Measurements from ENCODE around the gene FLRT1. TPM values are rescaled to one million over a fixed set of nuclear protein-coding genes. Genes with fewer than 3 reads are reported as not detected.
A peak's percentile ranks its signal among the peaks of the same experiment; 100 is the strongest.

Gene FLRT1
- total RNA-seq, 1 donor, result under 0.01 TPM

DNA sequence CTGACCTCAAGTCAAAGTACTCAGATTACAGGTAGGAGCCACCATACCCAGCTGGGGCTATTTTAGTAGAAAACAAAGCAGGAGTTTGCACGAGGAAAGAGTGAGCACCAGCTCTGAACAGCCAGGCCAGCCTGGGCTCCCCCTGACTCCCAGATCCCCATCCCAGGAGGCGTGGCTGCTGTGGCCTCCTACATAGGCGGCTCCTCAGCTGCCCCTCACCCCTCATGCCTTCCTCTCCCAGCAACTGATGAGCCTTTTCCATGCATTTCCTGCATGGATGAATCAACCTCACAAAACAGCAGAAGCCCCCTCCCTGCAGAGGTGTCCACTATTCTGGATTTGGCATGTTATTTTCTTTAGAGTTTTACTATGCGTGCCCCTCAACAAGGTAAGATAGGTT, 10.5 kb upstream of the FLRT1 start:
- TF ChIP-seq, protein P1, sequence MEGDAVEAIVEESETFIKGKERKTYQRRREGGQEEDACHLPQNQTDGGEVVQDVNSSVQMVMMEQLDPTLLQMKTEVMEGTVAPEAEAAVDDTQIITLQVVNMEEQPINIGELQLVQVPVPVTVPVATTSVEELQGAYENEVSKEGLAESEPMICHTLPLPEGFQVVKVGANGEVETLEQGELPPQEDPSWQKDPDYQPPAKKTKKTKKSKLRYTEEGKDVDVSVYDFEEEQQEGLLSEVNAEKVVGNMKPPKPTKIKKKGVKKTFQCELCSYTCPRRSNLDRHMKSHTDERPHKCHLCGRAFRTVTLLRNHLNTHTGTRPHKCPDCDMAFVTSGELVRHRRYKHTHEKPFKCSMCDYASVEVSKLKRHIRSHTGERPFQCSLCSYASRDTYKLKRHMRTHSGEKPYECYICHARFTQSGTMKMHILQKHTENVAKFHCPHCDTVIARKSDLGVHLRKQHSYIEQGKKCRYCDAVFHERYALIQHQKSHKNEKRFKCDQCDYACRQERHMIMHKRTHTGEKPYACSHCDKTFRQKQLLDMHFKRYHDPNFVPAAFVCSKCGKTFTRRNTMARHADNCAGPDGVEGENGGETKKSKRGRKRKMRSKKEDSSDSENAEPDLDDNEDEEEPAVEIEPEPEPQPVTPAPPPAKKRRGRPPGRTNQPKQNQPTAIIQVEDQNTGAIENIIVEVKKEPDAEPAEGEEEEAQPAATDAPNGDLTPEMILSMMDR (IDR thresholded peaks at IDR 0.05; ENCODE audit: insufficient read depth, low read depth, low read length), result no peak
- H3K4me3 ChIP-seq (ENCODE audit: low read depth, low read length), result no peak overlapping the region
- no peak for DNase-seq (ENCODE audit: low read depth)

DNA sequence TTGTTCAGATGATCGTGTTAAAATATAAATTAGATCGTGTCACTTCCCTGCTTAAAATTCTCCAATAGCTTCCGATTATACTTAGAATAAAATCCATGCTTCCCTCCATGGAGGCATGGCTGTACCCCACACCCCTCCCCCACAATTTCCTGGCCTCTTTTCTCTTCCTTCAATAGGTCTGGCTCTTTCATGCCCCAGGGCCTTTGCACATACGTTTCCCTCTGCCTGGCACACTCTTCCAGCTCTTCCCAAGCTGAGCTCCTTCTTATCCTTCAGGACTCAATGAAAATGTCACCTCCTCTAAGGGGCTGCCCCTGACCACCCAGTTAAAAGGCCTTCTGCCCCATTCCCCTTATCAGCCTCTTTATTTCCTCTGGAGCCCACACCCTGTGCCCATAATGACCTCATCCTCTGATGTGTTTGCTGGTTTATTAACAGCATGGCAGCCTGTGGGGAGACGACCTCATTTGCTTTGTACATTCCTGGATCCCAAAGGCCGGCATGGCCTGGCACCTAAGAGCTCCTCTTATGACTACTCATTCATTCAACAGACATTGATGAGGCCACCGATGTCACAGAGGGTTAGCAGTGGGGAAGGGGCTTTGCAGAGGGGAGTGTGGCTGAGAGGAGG, 9.0 kb upstream of the FLRT1 start:
- no peak for DNase-seq (ENCODE audit: low read depth)
- H3K4me3 ChIP-seq (ENCODE audit: low read depth, low read length), result no peak overlapping the region
- TF ChIP-seq, protein P1 (IDR thresholded peaks at IDR 0.05; ENCODE audit: insufficient read depth, low read depth, low read length), result no peak

DNA sequence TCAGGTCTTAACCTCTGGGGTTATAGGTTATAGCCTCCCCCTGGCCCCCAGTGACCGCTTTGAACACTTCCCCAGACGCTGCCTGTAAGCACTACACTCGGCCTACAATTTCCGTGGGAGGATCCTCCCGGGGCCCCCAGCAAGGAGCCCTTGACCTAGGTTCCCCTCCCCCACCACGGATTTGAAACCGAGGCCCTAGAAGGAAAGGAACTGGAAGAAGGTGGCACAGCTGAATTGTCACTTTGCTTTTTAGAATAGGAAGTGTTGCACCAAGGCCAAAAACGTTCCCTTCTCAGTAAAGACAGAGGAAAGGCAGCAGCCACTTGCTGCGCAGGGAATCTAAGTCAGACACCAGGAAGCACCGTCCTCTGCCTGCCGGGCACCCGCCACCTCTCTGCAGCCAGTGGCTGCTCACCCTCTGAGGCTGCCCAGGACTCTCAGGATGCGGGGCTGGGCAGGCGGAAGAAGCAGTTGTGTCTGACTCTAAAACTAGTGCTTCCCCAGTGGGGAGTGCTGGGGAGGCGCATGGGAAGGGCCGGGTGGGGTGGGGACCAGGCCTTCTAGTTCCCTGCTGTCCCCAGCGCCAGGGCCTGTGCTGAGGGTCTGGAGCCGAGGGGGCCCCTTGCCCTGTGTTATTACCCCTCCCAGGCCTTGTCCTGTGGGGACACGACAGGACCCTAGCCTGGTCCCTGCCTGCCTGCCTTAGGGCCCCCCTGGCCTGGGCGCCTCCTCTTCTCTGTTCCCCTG, 7.9 kb upstream of the FLRT1 start:
- no peak overlapping the region for H3K4me3 ChIP-seq (ENCODE audit: low read depth, low read length)
- DNase-seq (ENCODE audit: low read depth), result no peak
- TF ChIP-seq, protein P1 (IDR thresholded peaks at IDR 0.05; ENCODE audit: insufficient read depth, low read depth, low read length), result no peak

DNA sequence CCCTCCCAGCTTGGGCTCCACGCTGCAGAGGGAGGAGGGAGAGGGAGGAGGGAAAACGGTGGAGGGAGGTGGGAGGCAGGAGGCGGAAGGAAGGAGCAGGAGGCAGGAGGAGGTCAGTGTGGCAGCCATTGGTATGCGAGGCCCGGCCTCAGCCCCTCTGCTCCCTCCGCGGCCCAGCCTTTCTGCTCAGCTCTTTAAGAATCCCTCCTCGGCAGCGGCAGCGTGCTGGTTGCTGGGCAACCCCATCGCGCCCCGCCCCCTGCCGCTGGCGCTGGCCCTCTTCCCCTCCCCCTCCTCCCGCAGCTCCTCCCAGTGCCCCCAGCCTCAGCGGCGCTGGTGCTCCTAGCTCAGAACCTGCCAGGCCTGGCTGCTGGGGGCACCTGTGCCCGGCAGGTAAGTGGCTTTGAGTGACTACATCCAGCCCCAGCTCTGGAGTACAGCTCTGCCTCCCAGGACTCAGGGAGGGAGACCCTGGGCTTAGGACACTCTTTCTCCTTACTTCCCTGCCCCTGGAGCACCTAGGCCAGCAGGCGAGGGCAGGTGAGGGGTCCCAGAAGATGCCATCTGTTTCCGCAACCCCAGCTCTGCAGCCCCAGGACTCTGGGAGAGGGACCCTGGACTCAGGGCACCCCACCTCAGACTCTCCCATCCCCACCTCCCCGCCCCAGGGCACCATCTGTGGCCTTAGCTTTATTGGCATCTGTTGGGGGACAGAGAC, 7.2 kb upstream of the FLRT1 start:
- H3K4me3 ChIP-seq (ENCODE audit: low read depth, low read length), result no peak overlapping the region
- peak; percentile 24 for DNase-seq (ENCODE audit: low read depth)
- TF ChIP-seq, protein P1 (IDR thresholded peaks at IDR 0.05; ENCODE audit: insufficient read depth, low read depth, low read length), result no peak

DNA sequence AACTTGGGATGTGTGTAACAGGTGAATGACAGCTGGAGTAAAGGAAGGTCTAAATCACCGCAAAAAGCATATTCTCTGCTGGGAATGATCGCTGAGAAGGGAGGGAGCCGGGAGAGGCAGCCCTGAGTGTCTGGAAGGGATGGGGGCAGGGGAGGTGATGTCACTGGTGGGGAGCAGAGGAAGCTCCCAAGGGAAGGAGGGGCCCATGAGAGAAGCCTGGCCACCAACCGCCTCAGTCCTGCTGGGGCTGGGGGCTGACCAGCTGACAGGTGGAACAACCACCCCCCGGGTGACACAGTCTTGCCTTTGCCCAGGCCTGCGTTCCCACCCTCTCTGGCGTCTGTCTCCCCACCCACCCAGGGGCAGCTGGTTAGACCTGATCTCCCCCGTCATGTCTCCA, 6.0 kb upstream of the FLRT1 start:
- DNase-seq (ENCODE audit: low read depth), result no peak
- TF ChIP-seq, protein P1 (IDR thresholded peaks at IDR 0.05; ENCODE audit: insufficient read depth, low read depth, low read length), result no peak

DNA sequence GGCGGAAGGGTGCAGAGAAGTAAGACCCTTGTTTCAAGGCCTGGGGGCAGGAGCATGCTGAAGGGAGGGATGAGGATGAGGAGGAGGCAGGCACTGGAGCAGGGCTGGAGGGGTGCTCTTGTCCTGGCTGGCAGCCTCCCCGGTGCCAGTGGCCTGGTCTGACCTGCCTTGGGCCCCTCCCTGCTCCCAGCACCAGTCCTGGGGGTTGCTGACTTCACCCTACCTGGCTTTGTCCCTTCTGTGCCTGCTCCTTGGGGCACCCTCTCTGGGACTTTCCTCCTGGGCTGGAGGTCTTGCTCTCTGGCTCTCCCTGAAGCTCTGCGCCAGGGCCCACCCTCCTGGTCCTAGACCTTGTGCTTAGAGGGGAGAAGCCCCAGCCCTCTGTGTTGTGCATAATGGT, 4.7 kb upstream of the FLRT1 start:
- DNase-seq (ENCODE audit: low read depth), result no peak
- H3K4me3 ChIP-seq (ENCODE audit: low read depth, low read length), result no peak overlapping the region
- TF ChIP-seq, protein P1 (IDR thresholded peaks at IDR 0.05; ENCODE audit: insufficient read depth, low read depth, low read length), result no peak

More for the DNA sequence above, 6.0 kb upstream of the FLRT1 start:
- H3K4me3 ChIP-seq (ENCODE audit: low read depth, low read length), result no peak overlapping the region

All from fibroblast of villous mesenchyme (primary cell).